GM18861 (cell line): ENCODE measurements around the gene MFSD6L.

Experiments
- ATAC-seq: cut with Tn5 transposase; IDR thresholded peaks from one replicate; pipeline ENCODE4 v1.9.1; 2021; ENCODE audit not compliant: unreplicated experiment

The MFSD6L gene

GRCh38 chr17:8793649-8794048, 5.5 kb downstream of the MFSD6L start:
- no peak for ATAC-seq

DNA sequence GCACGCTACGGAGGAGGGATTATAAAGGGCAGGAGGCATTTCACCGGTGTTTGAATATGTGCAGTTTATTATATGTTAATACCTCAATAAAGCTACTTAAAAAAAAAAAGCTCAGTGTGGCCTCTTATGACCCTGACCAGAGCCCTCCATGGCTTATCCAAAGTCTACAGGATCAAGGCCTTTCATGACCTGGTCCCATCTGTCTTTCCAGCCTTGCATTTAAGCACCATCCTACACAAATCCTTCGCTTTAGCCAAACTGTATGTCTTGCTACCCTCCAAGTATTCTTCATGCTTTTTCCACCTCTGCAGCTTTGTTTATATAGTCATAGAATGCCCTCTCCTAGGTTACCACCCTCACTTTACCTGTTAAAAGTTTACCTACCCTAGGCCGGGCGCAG, 6.5 kb downstream of the MFSD6L start:
- no peak for ATAC-seq

- ATAC-seq: no peak
Measured at GRCh38 chr17:8791910-8792270, 7.3 kb downstream of the MFSD6L start.

GRCh38 chr17:8791248-8791909, 7.8 kb downstream of the MFSD6L start:
- ATAC-seq: no peak

- no peak for ATAC-seq
Measured at GRCh38 chr17:8789743-8790142, 9.4 kb downstream of the MFSD6L start.

DNA sequence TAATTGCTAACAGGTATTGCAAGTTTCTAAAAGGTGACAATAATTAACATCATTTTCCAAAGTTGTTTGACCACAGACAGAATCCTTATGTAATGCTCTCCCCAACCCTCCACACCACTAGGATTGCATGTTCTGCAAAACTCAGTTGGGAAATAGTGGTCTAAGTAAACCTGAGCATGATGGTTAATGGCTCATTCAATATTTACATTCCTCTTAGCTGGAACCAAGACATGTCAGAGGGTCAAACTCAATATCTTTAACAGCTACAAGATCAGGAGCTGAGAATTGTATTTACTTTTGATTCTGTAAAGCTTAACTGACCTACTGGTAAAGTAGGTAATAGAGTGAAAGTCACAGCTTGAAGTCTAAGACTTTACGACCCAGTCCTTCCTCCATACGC, 10.2 kb downstream of the MFSD6L start:
- no peak for ATAC-seq

DNA sequence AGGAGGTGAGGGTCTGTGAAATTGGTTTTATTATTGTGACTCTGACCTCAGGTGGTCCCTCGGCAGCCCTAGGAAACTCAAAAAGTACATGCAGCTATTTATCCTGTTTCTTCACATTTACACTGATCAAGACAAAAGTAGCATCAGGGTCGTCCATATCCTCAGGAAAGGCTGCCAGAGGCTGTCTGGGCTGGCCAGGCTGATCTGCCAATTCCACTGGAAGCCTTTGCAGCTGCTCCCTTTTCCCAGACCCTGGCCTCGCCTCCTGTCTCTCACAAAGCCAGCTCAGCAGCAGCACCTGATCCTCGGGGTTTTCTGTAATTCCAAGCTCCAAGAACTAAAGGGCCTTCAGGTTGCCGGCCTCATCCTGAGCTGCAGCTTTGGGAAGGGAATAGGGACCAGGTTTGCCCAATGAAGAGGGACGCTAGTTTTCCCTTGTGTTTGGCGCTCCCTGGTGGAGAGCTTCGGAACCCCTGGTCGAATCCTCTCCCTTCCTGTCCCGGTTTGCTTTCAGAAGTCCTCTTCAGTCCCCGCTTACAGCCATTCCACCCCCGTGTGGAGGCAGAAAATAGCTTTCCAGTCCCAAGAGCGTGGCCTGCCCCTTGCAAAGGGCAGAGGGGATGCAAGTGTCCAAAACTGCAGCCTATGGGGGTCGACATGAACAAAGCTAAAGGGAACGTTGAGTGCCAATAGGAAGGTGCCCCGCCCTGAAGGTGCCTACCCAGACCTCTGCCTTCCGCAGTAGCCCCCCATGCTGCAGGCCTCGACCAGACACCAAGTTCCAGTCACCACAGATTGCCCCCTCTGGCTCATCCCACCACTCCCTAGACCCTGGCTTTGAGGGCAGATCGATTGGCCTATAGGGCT, 13.4 kb downstream of the MFSD6L start:
- ATAC-seq: no peak

DNA sequence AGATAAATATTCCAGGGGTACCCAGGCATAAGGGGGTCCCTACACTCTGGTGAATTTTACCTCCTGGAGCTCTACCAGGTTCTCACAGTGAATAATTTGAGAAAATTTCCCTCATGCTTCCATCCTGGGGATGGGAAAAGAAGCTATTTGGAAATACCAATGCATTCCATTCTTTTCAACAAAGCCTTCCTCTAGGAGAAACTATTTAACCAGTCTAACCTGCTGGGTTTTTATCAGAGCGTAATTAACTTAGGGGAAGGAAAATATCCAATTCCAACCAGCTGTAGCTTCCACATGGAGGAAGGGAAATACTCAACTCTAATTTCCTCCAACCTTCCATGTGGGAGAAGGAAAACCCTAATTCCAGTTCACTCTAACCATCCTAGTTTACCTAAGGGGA, 17.0 kb downstream of the MFSD6L start:
- ATAC-seq: no peak

DNA sequence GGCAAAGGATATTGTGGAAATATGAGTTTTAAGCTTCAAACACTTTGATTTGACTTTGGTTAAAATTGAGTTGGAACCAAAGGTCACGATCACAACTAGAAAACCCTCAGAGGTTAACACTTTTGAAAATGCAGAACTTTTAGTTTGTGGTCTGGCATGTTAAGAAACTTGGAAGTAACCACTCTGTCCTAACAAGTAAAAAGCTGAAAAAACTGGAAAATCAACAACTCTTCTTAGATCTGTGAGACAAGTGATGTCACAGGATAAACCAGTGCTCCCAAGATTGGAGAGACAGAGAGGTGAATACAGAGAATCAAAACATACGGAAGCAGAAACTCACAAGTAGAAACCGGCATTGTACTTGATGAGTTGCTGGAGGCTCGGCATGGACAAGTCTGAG, 17.4 kb downstream of the MFSD6L start:
- no peak for ATAC-seq

DNA sequence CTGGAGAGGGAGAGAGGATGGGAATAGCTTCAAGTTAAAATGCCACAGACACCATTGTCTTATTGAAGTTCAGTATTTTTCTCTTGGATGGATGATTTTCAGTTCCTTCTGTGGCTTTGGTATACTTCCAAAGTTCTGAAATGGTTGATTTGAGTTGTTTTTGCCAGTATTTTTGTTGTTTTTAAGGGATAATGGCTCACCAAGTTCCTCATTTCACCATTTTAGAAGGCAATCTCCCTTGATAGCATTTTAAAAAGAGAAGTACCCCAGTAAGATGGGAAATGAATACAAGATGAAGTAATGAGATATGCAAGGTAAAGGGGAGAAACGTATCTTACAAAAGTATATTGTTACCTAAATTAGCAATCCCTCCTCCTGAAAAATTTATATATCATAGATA, 22.3 kb downstream of the MFSD6L start:
- ATAC-seq: no peak

DNA sequence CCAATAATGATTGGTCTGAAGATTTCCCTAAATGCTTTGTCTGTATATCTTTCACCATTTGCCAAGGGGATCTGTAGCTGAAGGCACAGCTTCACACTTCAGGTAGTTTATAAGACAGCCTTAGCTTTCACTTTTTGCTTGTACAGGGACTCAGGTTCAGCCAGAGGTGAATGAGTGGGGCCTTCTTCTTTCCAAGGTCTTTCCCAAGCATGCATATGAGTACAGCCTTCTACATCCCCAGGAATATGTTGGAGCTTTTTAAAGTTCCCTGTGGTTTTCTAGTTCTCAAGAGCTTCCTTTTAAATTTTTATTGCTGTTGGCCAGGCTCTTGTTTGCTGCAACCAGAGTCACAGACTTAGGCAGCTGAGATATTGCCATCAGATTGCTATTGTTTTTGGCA, 22.9 kb downstream of the MFSD6L start:
- ATAC-seq: no peak

GRCh38 chr17:8766731-8767130, 32.4 kb downstream of the MFSD6L start:
- no peak for ATAC-seq

- no peak for ATAC-seq
Measured at GRCh38 chr17:8762012-8762411, 37.2 kb downstream of the MFSD6L start.

DNA sequence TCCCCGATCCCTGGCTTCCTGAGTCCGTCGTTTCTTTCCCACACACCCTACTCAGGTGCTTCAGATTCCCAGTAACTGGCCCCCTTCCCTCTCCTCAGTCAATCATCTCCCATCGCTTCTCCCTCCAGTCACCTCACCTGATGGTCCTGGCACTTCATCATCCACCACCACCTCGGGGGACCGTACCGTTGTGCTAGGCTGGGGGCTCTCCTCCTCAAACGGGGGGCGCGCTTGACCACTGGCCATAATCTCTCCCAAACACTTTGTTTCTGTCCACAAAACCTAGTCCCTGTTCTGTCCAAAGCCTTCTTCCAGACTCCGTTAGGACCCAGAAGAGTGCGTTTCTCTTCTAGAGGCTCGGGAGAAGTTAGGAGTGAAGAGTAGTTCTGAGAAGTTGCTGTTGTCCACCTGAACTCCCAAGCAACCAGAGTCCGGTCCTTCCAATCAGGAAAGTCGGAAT, 41.0 kb downstream of the MFSD6L start, which contains the start of gene SPDYE4:
Gene SPDYE4 (minus strand): TSS at position 410 of the 460 bp plus-strand sequence. CDS start 164 bp downstream, at position 246.
- no peak for ATAC-seq

DNA sequence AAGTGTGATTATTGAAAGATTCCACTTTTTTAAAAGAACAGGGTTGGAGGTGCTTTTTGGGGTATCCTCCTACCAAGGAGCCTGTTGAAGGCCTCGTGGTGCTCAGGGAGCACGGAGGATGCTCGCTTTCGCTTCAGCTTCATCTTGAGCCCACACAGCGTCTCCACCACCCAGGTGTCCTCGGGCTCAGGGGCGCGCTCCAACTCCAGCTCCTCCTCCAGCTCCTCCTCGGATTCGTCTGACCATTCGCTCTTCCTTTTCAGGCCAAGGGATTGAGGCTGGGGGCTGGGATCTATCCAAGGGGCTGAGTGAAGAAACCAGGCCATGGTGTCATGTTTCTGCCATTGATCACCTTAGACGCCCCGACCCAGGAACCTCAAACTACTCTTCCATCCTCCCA, 42.0 kb downstream of the MFSD6L start:
- no peak for ATAC-seq

DNA sequence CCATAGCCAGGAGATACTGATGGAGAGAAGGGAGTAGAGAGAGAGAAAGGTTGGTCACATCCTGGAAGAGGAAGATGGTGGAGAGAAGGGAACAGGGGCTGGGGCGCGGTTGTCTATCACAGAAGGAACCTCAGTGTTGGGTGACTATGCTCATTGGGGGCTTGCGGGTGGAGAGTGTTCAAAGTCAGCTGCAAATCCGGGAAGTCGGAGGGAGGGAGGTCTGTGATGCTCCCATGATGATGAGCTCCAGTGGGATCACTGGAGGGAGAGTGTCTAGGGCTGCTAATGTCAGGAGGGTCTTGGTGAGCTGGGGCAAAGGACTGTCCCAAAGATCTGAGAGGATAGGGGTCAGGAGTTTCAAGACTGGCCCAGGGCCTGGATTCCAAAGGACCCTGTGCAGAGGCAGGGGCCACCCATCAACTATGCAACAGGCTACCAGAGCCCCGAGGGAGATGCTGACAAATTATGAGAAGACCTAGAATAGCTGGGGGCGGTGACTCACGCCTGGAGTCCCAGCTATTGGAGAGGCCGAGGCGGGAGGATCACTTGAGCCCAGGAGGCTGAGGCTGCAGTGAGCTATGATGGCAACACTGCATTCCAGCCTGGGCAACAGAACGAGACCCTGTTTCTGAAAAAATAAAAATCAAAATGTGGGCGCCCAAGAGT, 43.4 kb downstream of the MFSD6L start:
- no peak for ATAC-seq

- ATAC-seq: no peak
Measured at GRCh38 chr17:8754890-8755289, 44.3 kb downstream of the MFSD6L start.

GRCh38 chr17:8753976-8754440, 45.2 kb downstream of the MFSD6L start:
- no peak for ATAC-seq

- no peak for ATAC-seq
Measured at GRCh38 chr17:8753136-8753975, 45.8 kb downstream of the MFSD6L start.

DNA sequence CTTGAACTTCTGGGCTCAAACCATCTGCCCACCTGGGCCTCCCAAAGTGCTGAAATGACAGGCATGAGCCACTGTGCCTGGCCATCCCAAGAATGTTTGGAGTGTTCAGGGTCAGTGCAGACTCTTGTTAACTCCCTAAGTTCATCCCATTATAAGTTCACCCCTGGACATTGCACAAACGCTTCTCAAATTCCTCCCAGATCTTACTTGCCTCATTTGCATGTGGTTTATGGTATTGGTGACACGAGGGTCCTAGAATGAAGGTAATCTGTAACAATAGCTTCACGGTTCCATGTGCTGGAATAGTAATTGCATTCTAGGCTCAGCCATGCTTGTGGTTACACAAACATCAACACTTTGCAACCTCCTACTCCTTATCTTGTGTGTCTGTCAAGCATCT, 49.5 kb downstream of the MFSD6L start:
- ATAC-seq: no peak

DNA sequence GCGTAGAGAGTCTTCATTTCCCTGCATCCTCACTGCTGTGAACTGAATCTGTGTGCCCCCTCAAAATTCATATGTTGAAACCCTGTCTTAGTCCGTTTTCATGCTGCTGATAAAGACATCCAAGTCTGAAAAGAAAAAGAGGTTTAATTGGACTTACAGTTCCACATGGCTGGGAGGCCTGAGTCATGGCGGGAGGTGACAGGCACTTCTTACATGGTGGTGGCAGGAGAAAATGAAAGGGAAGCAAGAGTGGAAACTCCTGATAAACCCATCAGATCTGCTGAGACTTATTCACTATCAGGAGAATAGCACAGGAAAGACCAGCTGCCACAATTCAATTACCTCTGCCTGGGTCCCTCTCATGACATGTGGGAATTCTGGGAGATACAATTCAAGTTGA, 51.4 kb downstream of the MFSD6L start:
- ATAC-seq: no peak
